ENCODE data around the gene TMEM235. TPM values are rescaled to one million over a fixed set of nuclear protein-coding genes. Genes with fewer than 3 reads are reported as not detected.

Gene TMEM235
- total and polyA plus RNA-seq, 2 experiments from 2014 or later = not detected

DNA sequence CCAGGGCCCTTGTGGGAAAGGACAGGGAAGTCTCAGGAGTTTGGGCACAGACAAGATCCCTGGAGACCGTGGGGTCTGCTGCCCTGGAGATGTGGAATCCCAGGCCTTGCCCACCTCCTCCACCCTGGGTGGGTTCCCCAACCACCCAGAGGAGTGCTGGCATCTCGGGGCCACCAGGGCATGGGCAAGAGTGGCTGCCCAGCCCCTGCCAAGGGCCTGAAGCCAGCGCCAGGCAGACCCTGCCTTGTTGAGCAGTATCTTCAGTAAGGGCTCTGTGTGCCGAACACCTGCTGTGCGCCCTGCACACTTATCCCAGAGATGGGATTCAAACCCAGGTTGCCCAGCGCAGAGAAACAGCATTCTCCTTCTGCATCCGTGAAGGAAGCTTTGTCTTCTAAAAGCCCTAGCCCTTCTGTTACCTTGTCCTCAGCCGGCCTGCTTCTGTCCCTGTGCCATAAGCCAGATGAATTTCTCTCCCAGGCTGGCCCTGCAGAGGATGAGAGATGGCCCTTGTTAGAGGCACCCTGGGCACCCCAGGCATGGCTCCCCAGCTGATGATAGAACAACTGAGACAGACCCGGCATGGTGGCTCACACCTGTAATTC, 32.4 kb downstream of the TMEM235 start (continued):
- TF ChIP-seq, protein P1, sequence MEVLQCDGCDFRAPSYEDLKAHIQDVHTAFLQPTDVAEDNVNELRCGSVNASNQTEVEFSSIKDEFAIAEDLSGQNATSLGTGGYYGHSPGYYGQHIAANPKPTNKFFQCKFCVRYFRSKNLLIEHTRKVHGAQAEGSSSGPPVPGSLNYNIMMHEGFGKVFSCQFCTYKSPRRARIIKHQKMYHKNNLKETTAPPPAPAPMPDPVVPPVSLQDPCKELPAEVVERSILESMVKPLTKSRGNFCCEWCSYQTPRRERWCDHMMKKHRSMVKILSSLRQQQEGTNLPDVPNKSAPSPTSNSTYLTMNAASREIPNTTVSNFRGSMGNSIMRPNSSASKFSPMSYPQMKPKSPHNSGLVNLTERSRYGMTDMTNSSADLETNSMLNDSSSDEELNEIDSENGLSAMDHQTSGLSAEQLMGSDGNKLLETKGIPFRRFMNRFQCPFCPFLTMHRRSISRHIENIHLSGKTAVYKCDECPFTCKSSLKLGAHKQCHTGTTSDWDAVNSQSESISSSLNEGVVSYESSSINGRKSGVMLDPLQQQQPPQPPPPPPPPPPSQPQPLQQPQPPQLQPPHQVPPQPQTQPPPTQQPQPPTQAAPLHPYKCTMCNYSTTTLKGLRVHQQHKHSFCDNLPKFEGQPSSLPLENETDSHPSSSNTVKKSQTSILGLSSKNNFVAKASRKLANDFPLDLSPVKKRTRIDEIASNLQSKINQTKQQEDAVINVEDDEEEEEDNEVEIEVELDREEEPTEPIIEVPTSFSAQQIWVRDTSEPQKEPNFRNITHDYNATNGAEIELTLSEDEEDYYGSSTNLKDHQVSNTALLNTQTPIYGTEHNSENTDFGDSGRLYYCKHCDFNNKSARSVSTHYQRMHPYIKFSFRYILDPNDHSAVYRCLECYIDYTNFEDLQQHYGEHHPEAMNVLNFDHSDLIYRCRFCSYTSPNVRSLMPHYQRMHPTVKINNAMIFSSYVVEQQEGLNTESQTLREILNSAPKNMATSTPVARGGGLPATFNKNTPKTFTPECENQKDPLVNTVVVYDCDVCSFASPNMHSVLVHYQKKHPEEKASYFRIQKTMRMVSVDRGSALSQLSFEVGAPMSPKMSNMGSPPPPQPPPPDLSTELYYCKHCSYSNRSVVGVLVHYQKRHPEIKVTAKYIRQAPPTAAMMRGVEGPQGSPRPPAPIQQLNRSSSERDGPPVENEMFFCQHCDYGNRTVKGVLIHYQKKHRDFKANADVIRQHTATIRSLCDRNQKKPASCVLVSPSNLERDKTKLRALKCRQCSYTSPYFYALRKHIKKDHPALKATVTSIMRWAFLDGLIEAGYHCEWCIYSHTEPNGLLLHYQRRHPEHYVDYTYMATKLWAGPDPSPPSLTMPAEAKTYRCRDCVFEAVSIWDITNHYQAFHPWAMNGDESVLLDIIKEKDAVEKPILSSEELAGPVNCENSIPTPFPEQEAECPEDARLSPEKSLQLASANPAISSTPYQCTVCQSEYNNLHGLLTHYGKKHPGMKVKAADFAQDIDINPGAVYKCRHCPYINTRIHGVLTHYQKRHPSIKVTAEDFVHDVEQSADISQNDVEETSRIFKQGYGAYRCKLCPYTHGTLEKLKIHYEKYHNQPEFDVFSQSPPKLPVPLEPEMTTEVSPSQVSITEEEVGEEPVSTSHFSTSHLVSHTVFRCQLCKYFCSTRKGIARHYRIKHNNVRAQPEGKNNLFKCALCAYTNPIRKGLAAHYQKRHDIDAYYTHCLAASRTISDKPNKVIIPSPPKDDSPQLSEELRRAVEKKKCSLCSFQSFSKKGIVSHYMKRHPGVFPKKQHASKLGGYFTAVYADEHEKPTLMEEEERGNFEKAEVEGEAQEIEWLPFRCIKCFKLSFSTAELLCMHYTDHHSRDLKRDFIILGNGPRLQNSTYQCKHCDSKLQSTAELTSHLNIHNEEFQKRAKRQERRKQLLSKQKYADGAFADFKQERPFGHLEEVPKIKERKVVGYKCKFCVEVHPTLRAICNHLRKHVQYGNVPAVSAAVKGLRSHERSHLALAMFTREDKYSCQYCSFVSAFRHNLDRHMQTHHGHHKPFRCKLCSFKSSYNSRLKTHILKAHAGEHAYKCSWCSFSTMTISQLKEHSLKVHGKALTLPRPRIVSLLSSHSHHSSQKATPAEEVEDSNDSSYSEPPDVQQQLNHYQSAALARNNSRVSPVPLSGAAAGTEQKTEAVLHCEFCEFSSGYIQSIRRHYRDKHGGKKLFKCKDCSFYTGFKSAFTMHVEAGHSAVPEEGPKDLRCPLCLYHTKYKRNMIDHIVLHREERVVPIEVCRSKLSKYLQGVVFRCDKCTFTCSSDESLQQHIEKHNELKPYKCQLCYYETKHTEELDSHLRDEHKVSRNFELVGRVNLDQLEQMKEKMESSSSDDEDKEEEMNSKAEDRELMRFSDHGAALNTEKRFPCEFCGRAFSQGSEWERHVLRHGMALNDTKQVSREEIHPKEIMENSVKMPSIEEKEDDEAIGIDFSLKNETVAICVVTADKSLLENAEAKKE (CRISPR knock-in tag; IDR thresholded peaks at IDR 0.05) = no peak

DNA sequence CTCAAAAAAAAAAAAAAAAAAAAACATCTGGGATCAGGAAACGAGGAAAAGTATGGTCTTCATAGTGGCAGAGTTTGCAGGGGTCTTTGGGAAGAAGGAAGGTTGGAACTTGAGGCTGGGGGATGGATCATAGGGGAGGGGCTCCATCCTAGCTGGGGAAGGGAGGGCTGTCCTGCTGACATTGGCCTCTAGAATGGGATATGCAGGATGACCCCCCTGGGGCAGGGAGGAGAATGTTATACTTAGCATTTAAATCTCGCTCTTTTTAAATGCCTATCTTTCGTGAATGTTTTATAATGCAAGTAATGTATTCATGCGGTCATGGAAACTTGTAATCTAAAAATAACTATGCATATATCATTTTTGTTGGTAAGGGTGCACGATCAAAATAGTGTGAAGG, 33.2 kb downstream of the TMEM235 start:
- H3K4me1 ChIP-seq (ENCODE audit: insufficient read depth) = peaks cover 39% of the 10 kb centered on the region
- peaks cover 48% of the 10 kb centered on the region for H3K4me1 Mint-ChIP-seq
- peaks cover 3% of the 10 kb centered on the region; the same call in 1 of the 2 replicates for H3F3A ChIP-seq (replicated peaks; ENCODE audit: low read depth)
- no peaks in the 10 kb centered on the region for H4K20me1 ChIP-seq (replicated peaks; ENCODE audit: insufficient read depth)
- no peak overlapping the region for H3K27ac Mint-ChIP-seq
- H3K79me2 ChIP-seq (replicated peaks; ENCODE audit: insufficient read depth) = no peaks in the 10 kb centered on the region
- no peaks in the 10 kb centered on the region for H3K36me3 Mint-ChIP-seq (ENCODE audit: low read depth)
- H2AFZ ChIP-seq = no peak overlapping the region
- no peaks in the 10 kb centered on the region for H3K27me3 ChIP-seq (ENCODE audit: insufficient read depth)
- H3K4me3 ChIP-seq = no peak overlapping the region
- H3K27me3 Mint-ChIP-seq (ENCODE audit: insufficient read depth, low read depth, poor library complexity) = peaks cover 9% of the 10 kb centered on the region
- H3K9me3 Mint-ChIP-seq = no peaks in the 10 kb centered on the region
- DNase-seq (ENCODE audit: low spot score) (no peak), ATAC-seq (no peak)
- H3K27ac ChIP-seq (ENCODE audit: low read depth) = peak overlapping the region; percentile 26; the same call in 1 of the 2 replicates
- peak overlapping the region; percentile 11; the same call in 1 of the 2 replicates for H3K4me2 ChIP-seq
- H3K36me3 ChIP-seq (ENCODE audit: insufficient read depth) = no peaks in the 10 kb centered on the region
- H3K4me3 Mint-ChIP-seq = peak overlapping the region; percentile 6; the same call in 1 of the 3 replicates
- H3K9me2 ChIP-seq (ENCODE audit: insufficient read depth) = no peaks in the 10 kb centered on the region
- TF ChIP-seq ZNF331 (CRISPR knock-in tag; IDR thresholded peaks at IDR 0.05; ENCODE audit: low read depth) (no peak), STAT1 (IDR thresholded peaks at IDR 0.05; ENCODE audit: unreplicated experiment) (no peak), EZH2 (IDR thresholded peaks at IDR 0.05; ENCODE audit: low read depth, unreplicated experiment) (no peak)
- TF ChIP-seq, protein P1 (CRISPR knock-in tag; IDR thresholded peaks at IDR 0.05) = no peak
- TF ChIP-seq, protein P2, sequence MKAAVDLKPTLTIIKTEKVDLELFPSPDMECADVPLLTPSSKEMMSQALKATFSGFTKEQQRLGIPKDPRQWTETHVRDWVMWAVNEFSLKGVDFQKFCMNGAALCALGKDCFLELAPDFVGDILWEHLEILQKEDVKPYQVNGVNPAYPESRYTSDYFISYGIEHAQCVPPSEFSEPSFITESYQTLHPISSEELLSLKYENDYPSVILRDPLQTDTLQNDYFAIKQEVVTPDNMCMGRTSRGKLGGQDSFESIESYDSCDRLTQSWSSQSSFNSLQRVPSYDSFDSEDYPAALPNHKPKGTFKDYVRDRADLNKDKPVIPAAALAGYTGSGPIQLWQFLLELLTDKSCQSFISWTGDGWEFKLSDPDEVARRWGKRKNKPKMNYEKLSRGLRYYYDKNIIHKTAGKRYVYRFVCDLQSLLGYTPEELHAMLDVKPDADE (IDR thresholded peaks at IDR 0.05) = no peak
